ENCODE results near the gene RPL7A.
"Not testable (repeated sequence)": the region's sequence is repeated elsewhere in the genome, so short reads cannot be mapped to it uniquely, and the experiment has no call there.

RPL7A gene

DNA sequence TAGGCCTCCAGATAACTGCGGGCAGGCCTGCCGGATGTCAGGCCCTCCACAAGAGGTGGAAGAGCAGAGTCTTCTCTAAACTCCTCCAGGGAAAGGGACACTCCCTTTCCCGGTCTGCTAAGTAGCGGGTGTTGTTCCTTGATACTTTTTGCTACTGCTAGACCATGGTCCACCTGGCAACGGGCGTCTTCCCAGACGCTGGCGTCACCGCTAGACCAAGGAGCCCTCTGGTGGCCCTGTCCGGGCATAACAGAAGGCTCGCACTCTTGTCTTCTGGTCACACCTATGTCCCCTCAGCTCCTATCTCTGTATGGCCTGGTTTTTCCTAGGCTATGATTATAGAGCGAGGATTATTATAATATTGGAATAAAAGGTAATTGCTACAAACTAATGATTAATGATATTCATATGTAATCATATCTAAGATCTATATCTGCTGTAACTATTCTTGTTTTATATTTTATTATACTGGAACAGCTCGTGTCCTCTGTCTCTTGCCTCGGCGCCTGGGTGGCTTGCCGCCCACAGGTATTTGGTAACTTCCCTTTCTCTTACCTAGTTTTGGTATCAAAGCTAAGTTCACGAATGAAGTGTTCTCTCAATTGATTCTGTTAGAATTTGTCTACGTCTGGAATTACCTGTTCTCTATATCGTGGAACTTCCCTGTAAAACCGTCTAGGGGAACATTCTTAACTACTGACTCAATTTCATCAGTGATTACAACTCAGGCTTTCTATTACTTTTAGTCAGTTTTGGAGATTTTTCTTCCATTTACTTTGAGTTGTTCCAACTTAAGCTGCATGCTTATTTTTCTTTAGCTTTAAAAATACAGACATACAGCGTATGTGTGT is 18.5 kb upstream of the RPL7A start:
- not testable (repeated sequence) for DNase-seq

DNA sequence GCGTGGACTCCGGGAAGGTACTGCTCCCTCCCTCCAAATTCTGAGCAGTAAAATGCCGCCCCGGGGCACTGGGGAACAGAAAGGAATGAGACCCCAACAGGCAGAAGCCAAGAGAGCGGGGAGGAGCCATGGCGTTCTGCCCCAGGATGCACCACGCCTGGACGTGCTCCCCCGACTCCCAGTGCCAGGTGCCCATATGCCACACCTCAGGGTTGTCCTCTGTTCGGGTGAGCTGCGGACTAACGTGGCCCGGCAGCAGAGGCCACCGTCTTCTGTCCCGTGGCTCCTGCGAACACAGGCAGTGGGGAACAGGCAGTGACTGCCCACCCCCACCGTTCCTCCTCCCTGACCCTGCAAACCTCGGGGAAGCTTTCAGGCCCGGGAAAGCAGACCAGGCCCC is 16.8 kb upstream of the RPL7A start:
- no peak for DNase-seq

DNA sequence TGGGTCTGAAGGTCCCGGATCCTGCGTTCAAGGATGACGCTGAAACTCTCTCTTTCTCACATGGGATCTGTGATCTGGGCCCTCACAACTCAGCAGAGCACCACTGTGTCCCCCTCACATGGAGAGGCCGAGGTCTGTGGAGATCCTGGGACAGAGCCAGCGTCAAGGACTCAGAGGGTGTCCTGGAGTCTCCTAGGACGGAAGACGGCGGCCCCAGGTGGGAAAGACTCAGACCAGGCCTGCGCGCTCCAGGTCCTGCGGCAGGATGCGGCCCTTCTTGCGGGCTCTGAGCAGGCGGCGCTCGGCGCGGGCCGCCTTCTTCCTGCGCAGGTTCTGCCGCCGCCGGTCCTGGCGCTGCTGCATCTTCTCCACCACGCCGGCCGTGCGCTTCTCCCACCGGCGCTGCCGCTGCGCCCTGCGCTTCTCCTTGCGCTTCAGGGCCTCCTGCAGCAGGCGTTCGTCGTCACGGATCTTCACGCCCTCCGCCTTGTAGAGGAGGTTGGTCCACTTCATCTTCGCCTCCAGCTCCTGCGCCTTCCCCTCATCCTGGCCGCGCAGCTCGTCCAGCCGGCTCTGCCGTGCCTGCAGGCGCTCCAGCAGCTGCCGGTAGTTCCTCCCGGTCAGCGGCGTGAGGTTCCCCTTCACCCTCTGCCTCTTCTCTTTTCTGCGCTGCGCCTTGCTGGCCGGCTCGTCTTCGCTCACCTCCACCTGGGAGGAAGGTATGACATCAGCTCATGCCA is 16.2 kb upstream of the RPL7A start:
- DNase-seq = no peak

DNA sequence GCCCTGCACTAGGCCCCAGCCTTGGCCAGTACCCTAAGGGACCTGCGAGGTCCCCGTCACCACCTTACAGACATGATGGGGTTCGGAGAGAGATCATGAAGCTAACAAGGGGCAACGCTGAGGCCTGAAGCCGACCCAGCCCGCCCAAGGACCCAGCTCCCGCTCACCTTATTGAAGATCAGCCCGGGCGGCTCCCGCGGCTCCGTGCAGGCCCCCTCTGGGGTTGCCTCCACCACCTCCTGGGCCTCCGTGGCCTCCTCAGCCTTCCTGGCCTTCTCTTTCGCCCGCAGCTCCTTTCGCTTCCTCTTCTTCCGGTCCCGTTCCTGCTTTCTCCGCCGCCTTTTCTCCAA is 15.7 kb upstream of the RPL7A start:
- DNase-seq = no peak

DNA sequence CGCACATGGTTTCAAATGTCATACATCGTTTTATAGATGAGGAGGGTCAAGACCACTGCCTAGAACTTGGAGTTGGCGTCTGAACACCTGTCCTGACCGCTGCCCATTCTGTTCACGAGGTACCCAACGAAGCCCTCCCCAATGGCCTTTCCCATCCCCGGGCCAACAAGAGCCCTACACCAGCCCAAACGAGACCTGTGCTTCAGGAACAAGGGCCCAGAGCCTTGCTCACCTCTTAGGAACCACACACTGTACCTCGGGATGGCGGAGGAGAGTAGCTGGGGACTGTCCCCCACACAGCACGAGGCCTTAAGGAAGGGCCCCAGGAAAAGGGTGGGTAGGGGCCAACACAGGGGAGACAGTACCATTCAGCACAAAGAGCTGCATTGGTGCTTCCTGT is 15.0 kb upstream of the RPL7A start:
- DNase-seq = no peak

DNA sequence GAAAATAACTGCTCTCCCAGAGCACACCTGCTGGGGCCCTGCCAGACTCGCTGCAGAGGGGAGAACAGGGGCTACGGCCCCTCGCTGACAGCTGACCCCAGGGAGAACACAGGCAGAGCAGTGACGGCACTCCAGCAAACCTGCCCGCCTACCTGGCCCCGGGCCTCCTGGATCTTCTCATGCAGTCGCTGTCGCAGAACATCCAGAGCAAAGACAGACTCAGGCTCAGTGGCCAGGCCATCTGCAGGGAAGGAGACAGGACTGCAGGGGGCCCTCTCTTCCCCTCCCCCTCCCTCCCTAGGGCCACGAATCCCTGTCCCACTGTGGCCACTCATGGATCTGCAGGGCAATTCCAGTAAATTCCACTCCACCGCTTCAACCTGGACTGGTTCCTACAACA is 14.5 kb upstream of the RPL7A start:
- no peak for DNase-seq

DNA sequence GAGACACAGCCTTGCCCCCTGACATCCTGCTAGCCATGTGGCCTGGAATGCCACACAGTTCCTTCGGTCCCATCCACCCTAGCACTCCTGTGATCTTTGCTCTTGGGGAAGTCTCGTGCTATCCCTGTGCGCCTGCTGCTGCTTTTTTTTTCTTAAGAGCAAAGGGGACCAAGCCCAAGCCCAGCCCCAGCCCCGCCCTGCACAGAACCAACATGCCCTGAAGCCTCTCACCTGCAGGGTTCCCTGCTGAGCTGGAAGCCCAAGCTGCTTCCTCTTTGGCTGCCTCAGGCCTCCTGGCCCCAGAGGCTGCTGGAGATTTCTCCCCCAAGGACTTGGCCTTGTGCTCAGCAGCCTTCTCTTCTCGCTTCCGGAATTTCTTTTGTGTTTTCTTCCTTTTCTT is 13.9 kb upstream of the RPL7A start:
- no peak for DNase-seq

DNA sequence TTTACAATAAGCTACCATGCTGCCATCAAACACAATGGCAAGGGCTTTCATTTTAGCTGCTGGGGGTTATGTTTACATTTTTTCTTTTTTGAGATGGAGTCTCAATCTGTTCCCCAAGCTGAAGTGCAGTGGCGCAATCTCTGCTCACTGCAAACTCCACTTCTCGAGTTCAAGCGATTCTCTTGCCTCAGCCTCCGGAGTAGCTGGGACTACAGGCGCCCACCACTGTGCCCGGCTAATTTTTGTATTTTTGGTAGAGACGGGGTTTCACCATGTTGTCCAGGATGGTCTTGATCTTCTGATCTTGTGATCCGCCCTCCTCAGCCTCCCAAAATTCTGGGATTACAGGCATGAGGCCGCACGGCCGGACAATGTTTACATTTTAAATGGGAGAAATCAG is 13.1 kb upstream of the RPL7A start:
- not testable (repeated sequence) for DNase-seq

DNA sequence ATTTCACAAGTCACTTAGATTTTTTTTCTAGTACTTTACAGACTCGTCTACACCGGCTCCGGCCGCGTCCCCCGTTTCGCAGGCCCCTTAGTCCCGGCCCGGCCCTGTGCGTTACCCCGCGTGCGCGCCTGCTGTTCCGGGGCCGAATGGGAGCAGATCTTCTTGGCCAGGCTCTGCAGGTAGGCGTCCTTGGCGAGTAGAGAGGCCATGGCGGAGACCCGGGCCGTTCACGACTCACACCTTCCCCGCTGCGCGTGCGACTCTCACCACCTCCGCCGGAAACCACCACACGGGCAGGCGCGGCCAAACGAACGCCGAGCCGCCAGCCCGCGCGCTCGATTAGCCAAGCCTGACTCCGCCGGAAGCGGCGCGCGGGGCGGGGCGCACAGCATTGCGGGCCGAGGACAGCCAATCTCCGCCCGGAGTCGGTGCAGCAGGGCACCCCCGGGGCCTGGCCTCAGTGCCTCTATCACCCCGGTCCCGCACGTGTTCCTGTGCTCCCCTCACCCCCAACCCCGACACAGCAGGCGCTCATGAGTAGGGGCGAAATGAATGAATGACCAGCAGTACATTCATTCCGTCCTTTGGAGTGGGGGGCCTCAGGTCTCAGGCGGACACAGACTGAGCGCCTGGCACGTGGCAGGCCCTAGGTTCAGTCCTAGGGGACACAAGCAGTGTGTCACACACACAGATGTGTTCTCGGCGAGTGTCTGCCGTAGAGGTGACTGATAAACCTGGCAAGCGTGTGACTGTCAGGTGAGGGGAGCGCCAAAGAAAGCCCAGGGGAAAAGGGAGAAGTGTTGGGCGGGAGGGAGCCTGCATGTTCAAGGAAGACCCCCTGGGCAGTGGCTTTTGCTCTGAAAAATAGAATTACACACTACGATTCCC is 11.8 kb upstream of the RPL7A start, which contains the start of gene SURF6:
TSS of gene SURF6 (minus strand) at position 265 of the 888 bp plus-strand sequence. CDS start at position 209, 56 bp downstream.
- peak; percentile 58 to 86 for DNase-seq

DNA sequence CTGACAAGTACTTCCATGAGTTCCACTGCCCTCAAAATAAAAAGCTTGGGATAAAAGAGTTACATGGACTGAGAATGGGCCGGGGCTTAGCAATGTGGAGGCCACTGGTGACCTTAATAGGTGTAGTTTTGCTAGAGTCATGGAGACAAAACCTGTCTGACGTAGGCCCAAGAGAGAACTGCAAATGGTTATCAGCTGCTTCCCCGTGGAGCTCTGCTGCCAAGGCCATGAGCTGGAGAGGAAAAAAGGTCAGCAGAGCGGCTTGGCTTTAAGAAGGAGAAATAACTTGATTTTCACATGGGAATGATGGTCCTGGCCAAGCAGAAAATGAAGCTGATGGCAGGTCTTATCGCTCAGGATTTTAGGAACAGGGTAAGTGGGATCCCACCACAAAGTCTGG is 8.4 kb upstream of the RPL7A start:
- DNase-seq = no peak

DNA sequence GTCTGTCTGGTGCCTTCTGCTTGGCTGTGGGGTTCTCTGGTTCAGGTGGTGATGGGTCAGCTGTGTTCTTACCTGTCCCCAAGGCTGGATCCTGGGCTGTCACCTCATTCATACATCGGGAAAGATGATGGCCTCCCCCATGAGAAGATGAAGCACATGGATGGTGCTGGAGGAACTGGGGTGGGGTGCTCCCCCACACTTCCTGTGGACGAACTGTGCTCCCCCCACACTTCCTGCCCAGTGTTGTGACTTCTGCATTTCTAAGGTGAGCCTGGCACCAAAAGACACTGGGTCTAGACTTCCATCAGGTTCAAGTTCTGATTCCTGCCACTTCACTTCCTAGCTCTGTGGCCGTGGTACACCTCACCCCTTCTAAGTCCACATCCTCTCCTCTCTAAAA is 7.8 kb upstream of the RPL7A start:
- DNase-seq = no peak

DNA sequence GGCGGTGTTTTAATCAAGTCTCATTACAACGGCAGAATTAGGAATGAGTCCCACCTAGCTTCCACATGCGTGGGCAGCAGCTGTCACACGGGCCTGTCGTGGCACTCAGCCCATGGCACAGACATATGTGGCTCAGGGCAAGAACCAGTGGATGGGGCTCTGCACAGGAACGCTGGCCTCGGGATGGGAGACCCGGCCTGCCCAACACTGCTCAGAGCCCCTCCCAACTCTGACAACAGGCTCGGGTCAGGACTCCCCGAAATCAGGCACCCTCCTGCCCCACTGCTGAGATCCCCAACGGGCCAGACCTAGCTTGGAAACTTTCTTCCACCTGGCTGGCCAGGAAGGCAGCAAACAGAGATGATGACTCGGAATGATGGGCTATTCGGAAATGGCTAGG is 7.1 kb upstream of the RPL7A start:
- no peak for DNase-seq

DNA sequence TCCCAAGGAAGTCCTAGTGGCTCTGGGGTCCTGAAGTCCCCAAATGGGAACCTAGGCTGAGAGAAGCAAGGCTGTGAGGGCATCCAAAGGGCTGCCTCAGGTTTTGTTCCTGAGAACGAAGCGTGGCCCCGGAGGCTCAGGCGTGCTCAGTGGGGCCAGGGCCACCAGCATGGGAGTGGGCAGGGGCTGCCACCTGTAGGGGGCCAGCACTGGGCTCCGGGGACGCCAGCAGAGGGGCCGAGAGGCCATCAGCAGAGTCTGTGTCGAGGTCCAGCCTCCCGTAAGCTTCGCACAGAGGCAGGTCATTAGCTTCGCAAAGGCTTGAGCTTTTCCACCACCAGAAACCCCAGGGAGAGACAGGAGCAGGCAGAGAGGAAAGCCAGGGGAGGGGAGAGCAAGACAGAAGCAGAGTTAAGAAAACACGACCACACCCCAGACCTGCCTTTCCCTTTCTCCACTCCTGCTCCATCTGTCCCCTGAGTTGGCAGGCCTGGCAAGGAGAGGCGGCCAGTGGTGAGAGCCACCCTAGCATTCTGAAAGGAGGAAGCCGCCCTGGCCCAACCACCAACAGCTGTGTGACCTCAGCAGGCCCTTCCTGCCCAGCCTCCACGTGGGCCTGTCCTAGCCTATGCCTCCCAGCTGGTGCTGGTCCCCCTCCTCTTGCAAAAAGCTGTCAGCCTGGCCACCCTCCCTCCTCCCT is 6.5 kb upstream of the RPL7A start:
- DNase-seq = no peak

DNA sequence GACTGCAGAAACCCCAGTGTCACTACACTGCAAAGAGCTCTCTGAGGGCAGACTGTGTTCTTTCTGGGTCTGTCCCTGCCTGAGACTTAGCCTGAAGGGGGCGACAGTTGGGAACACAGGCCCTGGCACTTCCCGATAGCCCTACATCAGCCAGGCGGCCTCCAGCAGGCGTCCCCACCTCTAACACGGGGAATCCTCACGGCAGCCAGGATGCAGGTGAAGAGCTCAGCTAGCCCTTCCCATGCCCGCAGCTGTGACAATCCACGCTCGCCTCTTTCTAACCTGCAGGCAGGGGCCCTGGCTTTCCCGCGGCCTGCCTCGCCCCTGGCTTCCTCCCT is 6.0 kb upstream of the RPL7A start:
- no peak for DNase-seq

DNA sequence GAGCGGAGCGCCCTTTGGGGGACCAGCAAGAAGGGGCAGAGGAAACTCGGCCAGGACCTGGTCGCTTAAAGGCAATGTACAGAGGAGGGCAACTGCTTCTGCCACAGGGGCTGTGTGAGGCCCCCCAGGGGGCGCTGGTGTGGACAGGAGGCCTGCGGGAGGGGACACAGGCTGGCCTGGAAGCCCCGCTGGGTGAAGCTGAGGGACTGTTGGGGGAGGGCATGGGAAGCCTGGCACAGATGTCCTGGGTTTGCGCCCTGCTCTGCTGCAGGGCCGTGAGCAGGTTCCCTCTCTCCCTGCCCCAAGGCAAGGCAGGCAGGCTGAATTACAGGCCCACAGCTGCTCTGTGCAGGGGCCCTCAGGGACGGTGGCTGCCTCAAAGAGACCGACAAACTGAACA is 5.4 kb upstream of the RPL7A start:
- no peak for DNase-seq

DNA sequence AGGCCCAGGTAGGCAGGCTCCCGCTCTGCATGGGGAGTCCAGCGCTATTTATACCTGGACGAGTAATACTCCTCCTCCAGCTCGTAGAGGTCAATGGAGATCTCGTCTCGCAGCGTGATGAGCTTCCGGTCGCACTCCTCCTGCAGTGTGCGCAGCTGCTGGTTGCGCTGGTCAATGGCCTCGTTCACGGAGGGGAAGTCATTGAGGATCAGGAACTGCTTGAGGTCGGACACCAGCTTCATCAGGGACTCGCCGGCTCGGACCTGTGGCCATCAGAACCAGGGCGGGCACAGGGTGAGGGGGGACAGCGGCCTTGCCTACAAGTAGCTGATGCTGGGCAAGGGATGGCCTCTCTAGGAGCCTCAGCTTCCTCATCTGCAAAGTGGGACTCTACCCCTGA is 3.9 kb upstream of the RPL7A start:
- DNase-seq = no peak

DNA sequence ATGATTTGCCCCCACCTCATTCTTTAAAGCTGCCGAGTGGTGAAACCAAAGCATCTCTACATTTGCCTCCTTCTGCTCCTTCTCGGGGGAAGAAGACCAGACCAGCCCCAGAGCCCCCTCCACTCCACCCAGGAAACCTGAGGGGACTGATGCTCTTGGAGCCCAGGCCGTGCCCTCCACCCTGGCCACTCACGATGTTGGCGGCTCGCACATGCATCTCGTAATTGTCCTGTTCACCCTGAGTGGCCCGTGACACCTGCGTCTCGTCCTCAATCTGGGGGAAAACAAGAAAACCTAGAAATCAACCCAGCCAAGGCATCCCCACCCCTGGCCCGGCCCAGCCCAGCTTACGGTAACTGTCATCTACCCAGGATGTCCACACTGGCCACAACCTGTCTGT is 3.0 kb upstream of the RPL7A start:
- DNase-seq = no peak

DNA sequence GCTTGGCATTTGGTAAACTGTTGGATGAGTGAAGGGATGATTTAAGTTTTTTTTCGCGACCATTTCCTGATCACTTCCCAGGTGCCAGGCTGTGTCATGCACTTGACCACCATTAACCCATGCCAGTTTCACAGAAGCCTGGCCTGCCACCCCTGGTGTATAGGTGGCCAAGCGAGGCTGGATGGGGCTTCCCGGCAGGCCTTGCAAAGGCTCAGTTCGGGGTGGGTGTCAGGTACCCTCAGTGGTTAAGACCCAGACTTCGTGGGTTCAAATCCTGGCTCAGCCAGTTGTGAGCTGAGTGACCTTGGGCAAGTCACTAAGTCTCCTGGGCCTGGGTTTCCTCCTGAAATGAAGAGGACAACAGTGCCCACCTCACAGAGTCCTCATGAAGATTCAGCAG is 2.4 kb upstream of the RPL7A start:
- no peak for DNase-seq

DNA sequence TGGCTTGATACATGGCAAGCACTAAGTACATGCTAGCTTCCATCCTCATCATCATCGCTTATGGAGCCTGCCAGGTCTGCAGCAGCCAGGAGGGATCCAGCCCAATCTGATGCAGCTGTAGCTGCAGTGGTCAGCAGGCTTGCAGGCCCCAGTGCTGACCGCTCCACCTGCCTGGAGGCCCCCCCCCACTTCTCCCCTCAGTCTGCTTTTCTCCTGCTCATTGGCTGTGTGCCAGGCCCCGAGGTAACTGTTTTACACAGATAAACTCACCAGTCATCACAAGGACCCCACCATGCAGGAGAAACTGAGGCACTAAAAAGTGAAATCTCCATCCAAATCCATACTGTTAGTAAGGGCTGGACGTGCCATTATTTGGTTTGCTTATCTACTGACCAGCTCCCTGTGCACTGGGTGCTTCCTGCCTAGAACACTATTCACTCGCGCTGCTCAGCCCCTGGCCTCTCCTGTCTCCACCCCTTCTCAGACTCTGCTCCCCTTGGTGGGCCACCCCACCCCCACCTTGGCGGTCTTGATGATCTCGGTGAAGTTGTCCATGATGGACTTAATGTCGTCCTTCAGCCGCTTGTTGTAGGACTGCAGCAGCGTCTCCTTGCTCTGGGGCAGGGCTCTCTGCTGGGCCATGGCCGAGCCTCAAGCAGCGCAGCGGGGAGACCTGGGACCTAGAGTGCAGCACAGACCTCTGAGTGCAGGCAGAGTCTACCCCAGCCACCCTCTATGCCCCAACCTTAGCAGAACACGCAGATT is 1.8 kb upstream of the RPL7A start:
- no peak for DNase-seq

DNA sequence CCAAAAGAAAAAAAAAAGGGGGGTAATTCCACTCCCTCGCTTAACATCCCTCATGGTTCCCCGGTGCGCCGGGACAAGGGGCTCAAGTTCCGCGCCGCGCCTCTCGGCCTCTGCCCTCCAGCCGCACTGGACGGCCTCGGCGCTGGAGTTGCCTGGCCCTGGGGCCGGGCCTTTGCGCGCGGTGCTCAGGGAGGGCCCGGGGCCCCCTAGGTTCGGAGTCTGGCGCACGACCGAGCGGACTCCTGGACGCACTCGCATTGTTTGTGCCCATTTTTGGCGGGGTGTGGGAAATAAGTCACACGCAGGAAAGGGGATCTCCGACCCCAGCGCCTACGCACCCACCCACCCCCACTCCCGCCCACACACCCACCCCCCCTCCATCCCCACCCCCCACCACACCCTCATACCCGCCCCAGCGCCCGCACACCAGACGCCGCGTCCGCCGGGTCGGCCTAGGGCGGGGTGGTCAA is 468 bp upstream of the RPL7A start:
- no peak for DNase-seq

DNA sequence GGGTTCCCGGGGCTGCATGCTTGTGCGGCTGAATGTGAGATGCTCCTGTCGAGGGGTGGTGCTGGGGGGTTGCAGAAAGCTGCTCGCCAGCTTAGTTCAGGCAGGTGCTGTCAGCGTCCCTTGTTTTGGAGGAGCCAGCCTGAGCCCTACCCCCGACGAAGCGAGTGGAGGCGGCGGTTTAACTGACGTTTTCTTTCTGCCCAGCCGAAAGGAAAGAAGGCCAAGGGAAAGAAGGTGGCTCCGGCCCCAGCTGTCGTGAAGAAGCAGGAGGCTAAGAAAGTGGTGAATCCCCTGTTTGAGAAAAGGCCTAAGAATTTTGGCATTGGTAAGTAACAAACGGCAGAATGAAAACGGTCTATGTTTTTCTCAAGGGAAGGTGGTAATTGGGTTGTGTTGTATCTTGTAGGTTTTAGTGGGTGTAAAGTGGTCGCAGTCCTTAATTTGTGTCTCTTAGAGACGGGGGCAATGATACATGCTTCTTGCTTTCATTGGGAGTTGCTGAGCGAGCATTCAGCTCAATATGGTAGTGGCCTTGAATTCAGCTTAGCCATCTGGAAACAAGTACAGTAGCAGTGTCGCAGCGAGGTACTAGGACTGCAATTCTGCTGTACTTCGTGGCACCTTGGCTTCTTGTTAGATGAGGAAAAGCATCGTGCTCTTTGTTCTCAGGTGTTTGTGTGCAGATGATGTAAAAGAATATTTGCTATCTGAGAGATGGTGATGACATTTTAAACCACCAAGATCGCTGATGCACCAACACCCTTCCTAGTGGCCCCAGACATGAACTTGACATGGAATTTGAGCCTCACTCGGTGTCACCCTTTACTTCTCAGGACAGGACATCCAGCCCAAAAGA is 928 bp downstream of the RPL7A start:
- DNase-seq = no peak
